NCI-H446 treated with DMSO at 0.1 percent for 48 hours (cell line): ENCODE results near the gene AUTS2.
"Not testable (repeated sequence)": the region's sequence is repeated elsewhere in the genome, so short reads cannot be mapped to it uniquely, and the experiment has no call there.

Experiments
- DNase-seq: peaks from one replicate; lab custom pipeline; 2025; lab: John Stamatoyannopoulos, UW

Gene AUTS2

DNA sequence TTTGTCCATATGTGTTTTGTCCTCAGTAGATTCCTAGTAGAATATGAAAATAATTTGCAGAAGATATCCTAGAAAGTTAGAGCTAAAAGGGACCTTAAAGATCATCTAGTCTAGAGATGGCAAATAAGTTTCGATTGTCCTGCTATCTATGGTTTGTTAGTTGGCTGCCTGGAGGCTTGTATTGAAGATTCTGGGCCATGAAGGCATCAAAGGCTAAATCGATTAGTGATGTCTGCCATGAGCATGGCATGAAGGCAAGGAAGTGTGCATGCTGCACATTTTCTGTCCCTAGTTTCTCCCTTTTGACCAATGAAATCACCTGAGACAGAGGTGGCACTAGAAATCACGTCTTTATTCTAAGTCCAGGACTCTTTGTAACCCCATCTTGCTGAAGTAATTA is 979.9 kb downstream of the AUTS2 start:
- DNase-seq = no peak

DNA sequence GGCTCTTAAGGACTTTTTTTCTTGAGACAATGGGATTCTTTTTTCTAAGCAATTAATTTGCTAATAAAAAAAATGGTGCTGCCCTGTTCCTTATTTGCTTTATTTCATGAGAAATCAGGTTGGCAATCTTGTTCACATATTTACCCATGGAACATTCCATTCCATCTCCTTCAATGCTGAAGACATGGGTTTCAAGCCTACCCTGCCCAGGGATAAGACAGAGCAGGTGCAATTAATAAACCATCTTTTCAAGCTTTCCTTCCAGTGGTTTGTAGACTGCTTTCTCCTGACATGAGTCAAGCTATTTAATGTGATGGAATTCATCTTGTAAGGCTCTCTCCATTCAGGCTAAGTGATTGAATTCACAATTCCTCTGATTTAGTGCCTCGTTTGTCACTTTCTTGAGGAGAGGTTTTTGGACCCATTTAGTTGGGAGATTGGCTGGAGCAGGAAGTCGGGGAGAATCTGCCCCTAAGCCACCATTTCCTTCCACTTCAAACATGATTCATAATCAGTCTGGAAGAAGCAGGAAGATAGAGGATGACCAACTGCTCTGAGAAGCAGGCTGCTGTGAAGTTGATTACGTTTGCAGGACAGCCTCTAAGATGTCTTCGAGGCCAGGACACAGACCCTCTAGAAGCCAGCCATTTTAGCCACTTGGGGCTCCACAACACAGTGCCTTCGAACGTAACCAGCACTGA is 981.3 kb downstream of the AUTS2 start:
- DNase-seq = no peak

DNA sequence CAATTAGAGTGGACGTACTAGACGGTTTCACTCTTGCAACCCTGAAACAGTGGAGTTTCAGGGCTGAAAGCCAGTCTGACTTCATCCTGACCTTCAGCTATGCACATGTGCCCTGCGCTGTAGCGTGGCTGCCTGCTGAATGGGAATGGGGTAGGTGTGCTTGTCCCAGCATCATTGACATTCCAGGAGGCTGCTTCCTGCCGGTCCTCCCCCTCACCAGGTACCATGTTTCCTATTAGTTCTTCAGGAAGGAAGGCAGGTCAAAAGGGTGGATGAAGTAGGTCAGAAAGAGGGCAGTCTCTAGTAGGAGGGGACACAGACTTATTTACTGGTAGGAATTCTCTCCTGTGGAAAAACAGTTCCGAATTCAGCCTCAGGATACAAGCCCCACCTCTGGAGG is 981.9 kb downstream of the AUTS2 start:
- no peak for DNase-seq

DNA sequence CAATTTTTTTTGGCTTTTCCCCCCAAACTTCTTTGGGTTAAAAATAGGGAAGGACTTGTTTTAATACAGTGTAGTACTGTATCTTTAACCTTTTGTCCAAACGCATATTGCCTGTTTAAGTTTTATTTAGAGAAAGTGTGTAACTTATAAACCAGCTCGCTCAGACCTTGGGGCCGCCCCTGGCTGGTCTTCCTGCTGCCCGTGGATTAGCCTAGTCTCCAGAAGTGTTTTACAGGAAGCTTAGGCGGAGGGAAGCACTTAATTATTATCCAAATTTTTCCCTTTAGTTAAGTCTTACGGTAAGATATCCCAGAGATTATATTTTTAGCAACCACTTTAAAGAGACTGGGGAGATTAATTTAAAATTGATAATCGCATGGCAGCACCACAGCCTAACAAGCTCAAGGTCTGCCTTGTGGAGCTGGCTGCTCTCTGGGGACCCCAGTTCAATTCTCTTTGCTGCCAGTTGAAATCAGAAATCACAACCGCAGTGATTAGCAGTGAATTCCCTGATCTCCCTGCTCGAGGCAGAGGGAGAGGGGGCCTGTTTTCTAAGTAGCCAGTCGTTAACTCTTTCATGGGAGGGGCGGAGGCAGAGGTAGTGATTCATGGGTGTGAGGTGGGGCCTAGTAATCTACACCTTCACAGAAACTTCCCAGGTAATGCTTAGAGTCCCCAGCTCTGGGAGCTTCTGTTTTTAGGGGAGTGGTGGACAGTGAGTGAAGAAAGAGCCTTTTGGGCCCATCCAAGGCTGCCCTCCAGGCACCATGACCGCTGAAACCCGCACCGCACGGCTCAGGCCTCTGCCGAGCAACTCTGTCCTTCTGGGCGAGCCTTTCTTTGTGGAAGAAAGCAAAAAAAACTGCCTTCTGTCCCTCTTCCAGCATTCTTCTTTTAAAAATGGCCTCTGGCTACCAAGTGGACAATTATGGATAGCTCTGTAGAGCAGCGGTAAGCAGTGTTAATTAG is 984.9 kb downstream of the AUTS2 start:
- no peak for DNase-seq

DNA sequence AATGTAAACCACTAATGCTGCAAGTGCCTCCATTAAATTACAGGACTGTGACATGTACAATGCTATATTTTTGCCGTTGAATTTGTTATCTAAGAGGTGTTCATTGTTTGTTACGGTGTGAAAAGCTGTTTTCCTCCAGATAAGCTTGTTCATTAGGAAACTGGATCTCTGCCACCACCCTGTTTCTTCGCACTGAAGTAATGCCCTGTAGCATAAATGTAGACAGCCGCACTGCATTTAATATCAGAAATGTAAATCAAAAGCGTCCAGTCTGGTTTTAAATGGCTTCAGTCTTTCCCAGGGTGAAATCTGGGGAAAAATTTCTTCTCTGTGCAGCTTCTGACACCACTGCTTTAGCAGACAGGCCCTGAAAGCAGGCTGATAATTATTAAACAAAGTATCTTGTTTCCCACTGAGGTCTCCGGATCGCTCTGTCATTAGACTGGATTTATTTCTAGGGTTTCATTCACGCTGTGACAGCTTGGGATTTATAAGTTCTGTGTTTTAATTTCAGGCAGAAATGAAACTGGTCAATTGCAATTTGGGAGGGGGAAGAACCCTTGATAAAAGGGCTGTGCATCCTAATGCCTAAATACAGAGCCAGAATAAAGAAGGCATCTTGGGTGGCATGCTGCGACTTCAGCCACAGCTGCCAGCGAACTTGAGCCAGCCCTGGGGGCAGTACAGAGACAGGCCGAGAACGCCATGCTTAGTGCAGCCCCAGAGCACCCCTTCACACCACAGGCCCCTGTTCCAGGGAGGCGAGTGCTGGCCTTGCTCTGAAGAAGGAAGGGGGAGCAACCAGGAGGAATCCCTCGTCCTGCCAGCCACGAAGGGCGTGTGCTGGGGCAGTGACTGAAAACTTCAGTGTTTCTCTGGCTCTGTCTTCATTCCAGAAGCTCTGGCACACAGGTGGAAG is 985.9 kb downstream of the AUTS2 start:
- DNase-seq = no peak

DNA sequence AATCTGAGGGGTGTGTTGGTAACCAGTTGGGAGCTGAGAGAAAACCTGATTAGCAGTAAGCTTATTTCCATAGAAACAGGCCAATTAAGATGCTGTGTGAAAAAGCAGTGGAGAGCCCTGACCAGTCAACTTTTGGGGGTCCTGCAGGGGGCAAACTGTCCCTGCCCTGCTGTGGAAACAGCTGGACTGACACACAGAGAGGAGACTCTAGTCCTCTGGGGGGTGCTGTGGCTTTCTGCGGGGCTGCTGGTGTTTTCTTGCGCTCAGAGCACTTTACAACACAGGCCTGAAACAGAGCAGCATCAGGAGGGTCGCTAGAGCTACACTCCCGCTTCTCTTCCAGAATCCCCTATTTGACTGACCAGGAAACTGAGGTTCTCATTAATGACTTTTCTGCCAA is 986.8 kb downstream of the AUTS2 start:
- DNase-seq = no peak

DNA sequence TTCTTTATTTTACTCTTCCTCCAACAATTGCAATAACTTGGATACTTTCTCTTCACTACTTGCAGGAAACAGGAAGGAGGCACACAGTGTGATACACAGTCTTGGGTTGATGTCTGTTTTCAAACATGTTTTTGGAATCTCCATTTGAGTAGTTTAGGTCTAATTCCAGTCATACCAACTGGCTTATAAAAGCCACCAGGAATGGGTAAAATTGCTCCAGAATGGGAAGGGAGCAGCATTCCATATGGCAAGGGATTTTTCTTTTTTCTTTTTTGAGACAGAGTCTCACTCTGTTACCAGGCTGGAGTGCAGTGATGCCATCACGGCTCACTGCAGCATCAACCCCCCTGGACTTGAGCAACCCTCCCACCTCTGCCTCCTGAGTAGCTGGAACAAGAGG is 988.5 kb downstream of the AUTS2 start:
- no peak for DNase-seq

DNA sequence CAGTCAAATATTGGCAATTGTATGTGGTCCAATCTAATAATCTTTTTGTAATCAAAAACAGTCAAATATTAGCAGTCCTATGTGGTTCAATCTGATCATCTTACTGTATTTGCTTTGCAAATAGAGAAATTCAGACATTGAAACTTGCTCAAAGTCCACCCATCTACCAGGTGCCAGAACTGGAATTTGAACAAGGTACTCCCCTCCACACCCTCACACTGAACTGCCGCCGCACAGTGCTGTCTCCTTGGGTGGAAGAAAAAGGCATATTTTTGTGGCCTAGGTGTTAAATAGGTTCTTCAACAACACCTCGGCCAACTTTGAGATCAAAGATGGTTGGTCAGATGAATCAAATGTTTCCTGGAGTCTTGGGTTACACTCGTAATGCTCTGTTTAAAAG is 989.5 kb downstream of the AUTS2 start:
- no peak for DNase-seq

DNA sequence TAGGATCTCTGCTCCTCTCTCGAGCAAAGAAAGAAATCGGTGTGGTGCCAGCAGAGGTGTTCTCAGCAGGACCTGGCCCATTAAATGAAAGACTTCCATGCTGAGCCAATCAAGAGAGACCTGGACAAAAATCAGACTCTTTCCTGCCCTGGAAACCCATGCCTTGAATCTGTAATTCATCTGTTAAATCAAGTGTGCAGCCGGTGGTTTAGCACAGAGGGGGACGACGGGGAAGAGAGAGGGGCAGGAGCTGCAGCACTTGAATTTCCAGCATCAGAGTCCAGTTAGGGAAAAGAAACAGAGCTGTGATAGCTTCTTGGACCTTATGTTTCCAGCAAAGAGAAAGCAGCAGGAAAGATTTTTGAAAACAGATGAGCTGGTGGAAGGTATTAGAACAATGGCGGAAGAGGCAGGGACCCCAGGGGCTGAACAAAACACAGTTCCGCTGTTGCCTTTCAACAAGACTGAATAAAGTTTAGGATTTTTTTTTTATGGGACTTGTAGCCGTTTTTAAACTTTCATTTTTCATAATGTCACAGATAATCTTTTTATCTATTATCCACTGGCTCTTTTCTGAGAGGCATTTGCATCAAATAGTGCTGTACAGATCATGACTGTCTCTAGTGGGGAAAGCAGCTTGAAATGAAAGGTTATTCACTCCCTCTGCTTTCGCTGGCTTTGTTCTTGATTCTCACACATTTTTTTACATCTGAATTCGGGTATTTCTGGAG is 990.1 kb downstream of the AUTS2 start:
- DNase-seq = no peak

DNA sequence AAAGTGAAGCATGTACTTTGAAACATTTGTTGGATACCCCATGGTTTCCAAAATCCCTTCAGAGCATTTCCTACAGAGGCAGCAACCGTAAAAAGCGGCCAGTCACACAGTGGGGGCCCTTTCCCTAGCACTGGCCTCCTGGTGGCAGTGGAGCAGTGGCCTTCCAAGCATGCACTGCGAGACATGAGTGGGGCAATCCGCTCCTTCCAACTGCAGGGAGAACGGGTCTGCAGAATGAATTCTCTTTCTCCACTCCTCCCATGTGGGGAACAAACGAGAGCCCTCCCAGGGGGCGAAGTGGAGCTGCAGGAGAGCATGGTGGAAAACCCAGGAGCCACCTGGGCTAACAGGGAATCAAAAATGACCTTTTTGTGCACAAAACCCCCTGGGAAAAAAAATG is 990.7 kb downstream of the AUTS2 start:
- no peak for DNase-seq

DNA sequence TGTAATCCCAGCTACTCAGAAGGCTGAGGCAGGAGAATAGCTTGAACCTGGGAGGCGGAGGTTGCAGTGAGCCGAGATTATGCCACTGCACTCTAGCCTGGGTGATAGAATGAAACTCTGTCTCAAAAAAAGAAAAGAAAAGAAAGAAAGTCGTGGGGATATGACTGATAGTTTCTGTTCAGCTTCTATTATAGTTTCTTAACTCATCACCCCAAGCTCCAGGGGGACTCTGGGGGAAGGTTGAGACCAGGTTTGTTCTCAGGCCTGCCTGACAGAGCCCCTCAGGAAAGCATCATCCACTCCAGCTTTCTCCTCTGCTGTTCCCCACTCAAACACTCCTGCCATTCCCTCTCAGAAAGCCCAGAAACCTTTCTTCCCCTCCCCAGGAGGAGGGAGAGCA is 991.3 kb downstream of the AUTS2 start:
- DNase-seq = no peak

DNA sequence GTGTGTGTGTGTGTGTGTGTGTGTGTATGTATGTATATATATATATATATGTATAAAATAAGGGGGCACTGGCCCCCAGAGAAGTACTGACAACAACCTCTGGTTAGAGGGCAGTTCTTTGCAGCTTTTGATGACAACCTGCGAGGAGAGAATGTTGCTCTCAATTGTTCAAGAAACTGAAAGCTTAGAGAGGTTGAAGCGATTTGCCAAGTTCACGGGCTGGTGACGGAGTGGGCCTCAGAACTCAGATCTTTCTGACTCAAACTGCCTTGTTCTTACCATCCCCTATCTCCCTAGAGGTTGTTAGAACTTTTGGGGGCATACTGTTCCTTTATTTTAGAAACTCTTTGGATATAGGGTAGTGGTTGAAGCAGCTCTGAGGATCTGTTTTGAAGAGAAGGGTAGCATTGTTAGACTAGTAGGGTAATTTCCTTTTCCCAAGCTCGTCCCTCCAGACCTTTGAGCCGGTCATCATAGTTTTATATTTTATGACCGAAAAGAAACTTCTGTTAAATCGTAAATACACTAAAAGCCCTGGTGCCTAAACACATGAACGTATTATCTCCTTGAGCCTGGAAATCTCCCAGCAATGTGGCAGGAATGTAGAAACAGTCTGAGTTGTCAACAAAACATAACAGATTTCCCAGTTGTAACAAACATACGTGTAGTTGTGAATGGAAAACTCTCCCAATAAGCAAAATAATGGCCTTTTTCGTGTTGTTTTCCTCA is 992.0 kb downstream of the AUTS2 start:
- DNase-seq = no peak

DNA sequence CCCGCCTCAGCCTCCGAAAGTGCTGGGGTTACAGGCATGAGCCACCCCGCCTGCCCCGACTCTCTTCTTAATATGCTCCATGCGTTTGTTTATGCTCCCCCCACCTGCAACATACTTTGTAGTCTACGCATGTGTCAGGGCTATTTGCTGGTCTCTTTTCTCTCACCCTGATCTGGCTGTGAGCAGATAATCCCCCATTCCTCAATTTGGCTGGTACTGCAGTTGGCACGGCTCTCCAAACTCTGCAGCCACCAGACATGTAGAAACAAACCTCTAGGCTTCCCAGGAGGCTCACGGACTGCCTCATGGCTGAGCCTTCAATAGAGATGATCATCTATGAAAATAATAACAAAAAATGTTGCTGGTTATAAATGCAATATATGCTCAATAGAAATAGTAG is 993.4 kb downstream of the AUTS2 start:
- peak; percentile 56 for DNase-seq

DNA sequence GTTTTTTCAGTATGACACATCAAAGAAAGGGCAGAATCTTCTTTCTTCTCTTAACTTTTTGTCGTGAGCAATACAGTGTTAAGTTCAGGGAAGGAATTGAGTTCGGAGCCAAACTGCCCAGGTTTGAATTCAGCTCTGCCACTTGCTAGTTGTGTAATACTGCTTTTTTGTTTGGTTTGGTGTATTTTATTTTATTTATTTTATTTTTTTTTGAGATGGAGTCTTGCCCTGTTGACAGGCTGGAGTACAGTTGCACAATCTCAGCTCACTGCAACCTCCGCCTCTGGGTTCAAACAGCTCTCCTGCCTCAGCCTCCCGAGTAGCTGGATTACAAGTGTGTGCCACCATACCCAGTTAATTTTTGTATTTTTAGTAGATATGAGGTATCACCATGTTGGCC is 993.9 kb downstream of the AUTS2 start:
- DNase-seq = no peak

DNA sequence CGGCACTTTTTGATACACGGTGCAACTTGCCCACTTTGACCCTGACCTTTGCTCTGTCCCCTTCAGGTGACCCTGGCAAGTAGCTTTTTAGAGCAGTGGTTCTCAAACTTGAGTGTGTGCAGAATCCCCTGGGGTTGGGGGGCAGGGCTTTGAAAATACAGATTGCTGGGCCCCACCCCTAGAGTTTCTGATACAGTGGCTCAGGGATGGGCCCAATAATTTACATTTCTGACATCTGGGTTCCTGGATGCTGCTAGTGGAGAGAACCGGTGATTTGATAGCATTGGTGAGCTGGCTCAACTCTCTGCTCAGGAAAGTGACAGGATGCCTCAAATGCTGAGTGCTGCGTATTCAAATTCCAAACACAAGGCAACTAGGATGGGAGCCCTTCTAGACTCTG is 995.9 kb downstream of the AUTS2 start:
- DNase-seq = no peak

DNA sequence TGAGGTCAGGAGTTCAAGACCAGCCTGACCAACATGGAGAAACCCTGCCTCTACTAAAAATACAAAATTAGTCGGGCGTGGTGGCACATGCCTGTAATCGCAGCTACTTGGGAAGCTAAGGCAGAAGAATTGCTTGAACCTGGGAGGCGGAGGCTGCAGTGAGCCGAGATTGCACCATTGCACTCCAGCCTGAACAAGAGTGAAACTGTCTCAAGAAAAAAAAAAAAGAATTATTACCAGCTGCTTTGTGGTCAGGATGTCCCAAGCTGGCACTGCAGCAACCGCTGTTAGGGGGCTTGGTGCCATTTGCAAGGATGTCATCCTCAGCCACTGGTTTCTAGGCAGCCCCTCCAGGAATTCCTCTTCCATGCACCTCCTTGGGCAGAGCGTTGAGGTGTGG is 996.6 kb downstream of the AUTS2 start:
- DNase-seq = not testable (repeated sequence)

DNA sequence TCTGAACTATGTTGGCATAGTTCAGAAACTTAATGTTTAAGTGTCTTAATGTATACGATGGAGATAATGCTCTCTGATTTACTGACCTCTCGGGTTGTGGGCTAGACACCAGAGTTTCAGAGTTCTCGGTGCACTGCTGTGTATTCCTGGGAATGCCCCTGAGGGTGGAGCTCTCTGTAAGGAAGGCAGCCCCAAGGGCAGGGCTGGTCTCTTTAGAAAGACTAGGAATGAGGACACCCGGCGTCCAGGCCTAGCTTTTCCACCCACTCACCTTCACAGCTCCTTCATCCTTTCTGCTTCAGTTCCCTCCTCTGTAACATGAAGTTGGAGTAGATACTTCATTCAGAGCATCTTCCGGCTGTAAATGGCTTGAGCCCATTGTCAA is 997.1 kb downstream of the AUTS2 start:
- DNase-seq = no peak

DNA sequence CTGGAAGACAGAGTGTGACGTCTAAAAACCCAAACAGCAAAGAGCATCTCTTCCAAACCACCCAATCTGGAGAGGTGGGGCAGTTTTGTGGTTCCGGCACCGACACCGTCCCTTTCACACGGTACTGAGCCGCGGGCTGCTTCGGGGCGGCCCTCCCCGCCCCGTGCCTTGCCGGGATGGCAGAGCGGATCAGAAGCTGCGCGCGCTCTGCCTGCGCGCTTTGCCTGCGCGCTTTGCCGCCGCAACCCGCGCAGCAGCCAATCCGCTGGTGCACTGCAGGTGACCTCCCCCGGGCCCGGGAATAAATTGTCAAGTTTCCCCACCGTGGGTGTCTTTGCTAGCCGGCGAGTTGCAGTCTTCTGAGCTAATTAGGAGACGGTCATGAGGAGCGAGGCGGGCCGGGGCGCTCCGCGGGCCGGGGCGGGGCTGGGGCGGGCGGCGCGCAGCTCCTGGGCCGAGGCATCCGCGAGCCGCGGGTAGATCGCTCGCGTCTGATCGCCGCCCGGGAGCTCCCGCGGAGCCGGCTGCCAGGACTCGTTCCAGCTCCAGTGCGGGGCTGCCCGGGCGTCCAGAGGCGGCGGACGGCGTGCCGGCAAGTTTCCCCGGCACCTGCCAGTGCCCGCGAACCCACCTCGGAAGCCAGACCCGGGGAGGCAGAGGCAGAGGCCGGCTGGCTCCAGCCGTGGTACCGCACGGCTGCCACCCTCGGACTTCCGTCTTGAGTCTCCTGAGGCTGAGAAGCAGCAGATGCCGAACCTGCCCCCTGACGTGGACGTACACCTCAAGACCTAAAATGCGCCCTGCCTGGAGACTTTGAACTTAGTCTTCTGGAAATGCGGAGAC is 997.7 kb downstream of the AUTS2 start:
- no peak for DNase-seq

DNA sequence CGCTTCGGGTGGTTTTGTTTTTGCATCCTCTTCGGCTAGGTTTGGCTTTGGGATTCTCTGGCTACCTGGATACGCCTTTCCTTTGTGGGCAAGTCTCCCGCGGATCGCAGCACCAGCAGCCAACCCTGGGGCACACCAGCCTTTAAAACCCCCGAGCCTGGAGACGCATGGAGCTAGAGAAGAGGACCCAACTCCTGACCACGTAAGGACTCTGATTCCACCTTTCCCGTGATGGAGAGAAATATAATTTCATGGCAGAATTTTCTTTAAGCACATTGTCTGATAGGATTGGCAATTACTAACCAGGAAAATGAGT is 998.3 kb downstream of the AUTS2 start:
- DNase-seq = no peak

DNA sequence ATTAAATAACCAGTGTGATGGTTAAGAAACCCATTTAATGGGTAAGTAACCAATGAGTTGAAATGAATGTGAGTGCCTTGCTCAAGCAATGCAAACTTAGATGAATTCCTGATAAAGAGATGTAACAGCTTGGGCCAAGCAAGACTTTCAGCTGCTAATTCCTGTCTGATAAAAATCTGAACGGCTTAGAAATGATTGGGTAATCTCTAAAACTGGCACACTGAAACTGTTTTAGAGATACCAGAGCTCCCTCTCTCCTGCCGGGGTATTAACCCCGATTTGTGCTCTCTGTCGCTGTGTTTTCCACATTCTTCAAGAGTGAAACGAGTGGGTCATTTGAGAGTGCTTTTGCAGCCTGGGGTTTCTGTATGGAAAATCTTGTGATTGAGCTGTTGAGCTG is 998.8 kb downstream of the AUTS2 start:
- no peak for DNase-seq
